ENCODE data around the gene NTM. TPM values are rescaled to one million over a fixed set of nuclear protein-coding genes. Genes with fewer than 3 reads are reported as not detected.

NTM gene
- total RNA-seq, 6 donors from 2014 or later = 4.1 to 151 (median 115) TPM

DNA sequence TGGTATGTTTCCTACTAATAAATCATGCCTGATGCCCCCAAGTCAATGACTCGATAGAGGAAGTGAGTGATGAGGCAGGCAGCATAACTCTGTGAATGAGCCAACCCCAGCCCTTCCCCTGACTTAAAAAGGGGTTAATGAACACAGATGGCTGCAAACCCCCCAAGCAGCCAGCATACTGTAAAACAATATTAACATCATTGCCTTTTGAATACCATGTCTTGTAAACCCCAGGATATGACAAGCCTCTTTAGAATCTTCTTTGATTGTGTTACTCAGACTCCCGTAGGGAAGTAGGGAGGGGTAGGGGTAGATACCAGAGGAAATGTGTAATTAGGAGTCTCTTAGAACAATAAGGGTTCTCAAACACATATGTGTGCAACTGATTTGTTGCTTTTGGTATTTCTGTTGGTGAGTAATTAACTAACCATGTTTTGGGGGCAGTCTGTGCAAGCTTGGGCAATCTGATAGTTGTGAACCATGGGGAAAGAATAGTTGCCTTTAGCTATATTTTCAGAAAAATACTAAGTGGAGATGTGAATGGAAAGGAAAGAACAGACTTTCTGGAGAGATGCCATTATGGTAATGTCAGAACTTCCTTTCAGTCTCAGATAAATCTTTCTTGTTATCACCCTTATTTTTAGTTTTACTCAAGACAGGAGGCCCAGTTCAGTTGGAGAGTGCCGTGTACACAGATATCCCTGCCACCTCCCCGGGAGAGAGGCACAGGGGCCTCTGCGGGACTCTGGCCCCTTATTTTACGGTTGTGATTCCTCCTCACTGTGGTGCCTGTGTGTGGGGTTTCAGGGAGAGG lies 701.8 kb downstream of the NTM start:
- Histone ChIP-seq H3K9me3 (no peaks in the 10 kb centered on the region), H3K4me1 (no peaks in the 10 kb centered on the region), H3K36me3 (no peaks in the 10 kb centered on the region), H3K4me3 (no peak overlapping the region), H3K27me3 (no peaks in the 10 kb centered on the region), H3K27ac (no peak overlapping the region)
- DNase-seq (no peak), ATAC-seq (ENCODE audit: low FRiP score in 2 of 2) (peak in 1 of 2 donors; percentile 96)
- TF ChIP-seq POLR2AphosphoS5 (IDR thresholded peaks at IDR 0.05) (no peak), EP300 (IDR thresholded peaks at IDR 0.05) (no peak), POLR2A (IDR thresholded peaks at IDR 0.05) (no peak)
- TF ChIP-seq, protein P1, sequence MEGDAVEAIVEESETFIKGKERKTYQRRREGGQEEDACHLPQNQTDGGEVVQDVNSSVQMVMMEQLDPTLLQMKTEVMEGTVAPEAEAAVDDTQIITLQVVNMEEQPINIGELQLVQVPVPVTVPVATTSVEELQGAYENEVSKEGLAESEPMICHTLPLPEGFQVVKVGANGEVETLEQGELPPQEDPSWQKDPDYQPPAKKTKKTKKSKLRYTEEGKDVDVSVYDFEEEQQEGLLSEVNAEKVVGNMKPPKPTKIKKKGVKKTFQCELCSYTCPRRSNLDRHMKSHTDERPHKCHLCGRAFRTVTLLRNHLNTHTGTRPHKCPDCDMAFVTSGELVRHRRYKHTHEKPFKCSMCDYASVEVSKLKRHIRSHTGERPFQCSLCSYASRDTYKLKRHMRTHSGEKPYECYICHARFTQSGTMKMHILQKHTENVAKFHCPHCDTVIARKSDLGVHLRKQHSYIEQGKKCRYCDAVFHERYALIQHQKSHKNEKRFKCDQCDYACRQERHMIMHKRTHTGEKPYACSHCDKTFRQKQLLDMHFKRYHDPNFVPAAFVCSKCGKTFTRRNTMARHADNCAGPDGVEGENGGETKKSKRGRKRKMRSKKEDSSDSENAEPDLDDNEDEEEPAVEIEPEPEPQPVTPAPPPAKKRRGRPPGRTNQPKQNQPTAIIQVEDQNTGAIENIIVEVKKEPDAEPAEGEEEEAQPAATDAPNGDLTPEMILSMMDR (IDR thresholded peaks at IDR 0.05) = no peak
- WGBS, 2 donors = 50% methylated on average over 6 of the region's 6 CpGs

DNA sequence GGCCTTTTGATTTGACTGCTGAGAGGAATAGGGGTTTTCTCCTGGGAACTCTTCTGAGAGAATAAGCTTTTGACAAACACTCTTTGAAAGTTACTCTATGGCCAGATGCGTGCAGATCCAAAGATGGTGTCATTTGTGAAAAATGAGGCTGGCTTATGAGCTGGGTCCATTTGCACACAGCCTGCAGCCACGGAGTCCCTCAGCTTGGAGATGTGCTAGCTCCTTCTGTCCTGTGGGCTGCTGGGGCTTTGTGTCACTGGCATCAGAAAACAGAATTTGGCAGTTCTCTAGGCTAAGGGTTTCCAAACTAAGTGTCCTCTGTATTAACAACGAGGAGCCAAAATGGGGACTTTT lies 702.4 kb downstream of the NTM start:
- Histone ChIP-seq H3K36me3 (no peaks in the 10 kb centered on the region), H3K4me1 (no peaks in the 10 kb centered on the region), H3K27me3 (no peaks in the 10 kb centered on the region), H3K27ac (no peak overlapping the region), H3K4me3 (no peak overlapping the region), H3K9me3 (no peaks in the 10 kb centered on the region)
- WGBS, 2 donors = 61 to 73% methylated on average over 3 of the region's 3 CpGs
- no peak for TF ChIP-seq POLR2A (IDR thresholded peaks at IDR 0.05)
- no peak for TF ChIP-seq POLR2AphosphoS5 (IDR thresholded peaks at IDR 0.05)
- TF ChIP-seq EP300 (IDR thresholded peaks at IDR 0.05) = no peak
- TF ChIP-seq, protein P1 (IDR thresholded peaks at IDR 0.05) = no peak
- ATAC-seq (ENCODE audit: low FRiP score in 2 of 2) (peak in 1 of 2 donors; percentile 73), DNase-seq (no peak)

DNA sequence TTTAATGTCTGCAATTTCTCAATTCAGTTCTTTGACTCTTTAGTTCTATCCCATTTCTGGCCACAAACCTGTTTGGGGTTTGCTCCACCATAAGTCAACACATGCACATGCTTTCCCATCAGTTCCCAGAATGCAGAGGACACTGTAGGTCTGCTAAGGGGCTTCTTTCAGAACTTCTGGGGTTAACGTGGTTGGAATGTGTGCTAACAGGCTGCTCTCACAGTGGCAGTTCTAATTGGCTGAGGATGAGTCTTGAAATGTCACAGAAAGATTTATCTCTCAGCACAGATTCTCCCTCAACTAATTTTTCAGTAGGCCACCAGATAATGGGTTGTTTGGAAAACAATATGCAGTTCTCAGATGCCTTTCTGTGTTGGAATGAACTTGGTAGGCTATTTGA lies 703.4 kb downstream of the NTM start:
- DNase-seq (no peak), ATAC-seq (ENCODE audit: low FRiP score in 2 of 2) (no peak)
- Histone ChIP-seq H3K36me3 (no peaks in the 10 kb centered on the region), H3K9me3 (no peaks in the 10 kb centered on the region), H3K4me3 (no peak overlapping the region), H3K27me3 (no peaks in the 10 kb centered on the region), H3K27ac (no peak overlapping the region), H3K4me1 (no peaks in the 10 kb centered on the region)
- TF ChIP-seq EP300 (IDR thresholded peaks at IDR 0.05) (no peak), POLR2AphosphoS5 (IDR thresholded peaks at IDR 0.05) (no peak), POLR2A (IDR thresholded peaks at IDR 0.05) (no peak)
- TF ChIP-seq, protein P1 (IDR thresholded peaks at IDR 0.05) = no peak
- WGBS, 2 donors = 70 to 82% methylated on average over 1 of the region's 1 CpG

DNA sequence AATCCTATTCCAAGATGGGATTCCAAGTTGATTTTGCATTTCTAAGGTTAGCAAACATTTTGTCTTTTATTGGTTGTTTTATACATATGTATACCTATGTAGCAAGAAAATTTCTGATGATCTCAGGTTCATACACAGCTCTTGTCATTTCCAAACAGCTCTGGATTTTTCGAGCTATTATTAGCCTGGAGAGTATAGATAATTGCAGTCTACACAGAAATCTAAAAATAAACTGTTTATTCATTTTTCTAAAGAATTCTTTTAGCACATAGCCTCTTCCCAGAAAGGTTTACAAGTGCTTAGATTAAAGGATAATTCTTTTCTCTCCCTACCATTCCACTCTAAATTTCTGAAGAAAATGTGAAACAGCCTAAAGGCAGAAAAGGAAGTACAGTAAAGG lies 705.0 kb downstream of the NTM start:
- 27 to 47% methylated on average over 1 of the region's 1 CpG for WGBS, 2 donors
- Histone ChIP-seq H3K4me1 (no peaks in the 10 kb centered on the region), H3K27me3 (no peaks in the 10 kb centered on the region), H3K36me3 (no peaks in the 10 kb centered on the region), H3K9me3 (no peaks in the 10 kb centered on the region), H3K27ac (no peak overlapping the region), H3K4me3 (no peak overlapping the region)
- ATAC-seq (ENCODE audit: low FRiP score in 2 of 2) (no peak), DNase-seq (no peak)
- no peak for TF ChIP-seq POLR2A (IDR thresholded peaks at IDR 0.05)
- TF ChIP-seq POLR2AphosphoS5 (IDR thresholded peaks at IDR 0.05) = no peak
- no peak for TF ChIP-seq EP300 (IDR thresholded peaks at IDR 0.05)
- TF ChIP-seq, protein P1 (IDR thresholded peaks at IDR 0.05) = no peak

DNA sequence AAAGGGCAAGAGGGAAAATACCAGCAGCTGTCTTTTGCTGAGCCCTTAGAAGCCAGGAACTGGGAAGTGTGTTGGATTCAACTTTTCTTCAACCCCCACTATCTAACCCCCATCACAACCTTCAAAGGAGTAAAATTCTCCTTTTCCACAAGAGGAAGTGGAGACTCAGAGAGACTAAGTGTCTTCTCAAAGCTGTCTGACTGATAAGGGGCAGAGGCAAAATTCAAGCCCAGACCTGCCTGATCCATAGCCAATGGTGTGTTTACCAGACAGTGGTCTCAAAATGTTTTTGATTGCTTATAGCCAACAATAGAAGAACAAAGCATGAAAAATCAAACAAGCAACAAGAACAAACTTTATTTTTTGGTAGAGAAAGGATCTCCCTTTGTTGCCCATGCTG lies 707.0 kb downstream of the NTM start:
- H3K27ac ChIP-seq = no peak overlapping the region
- H3K27me3 ChIP-seq = no peaks in the 10 kb centered on the region
- no peaks in the 10 kb centered on the region for H3K36me3 ChIP-seq
- ATAC-seq (ENCODE audit: low FRiP score in 2 of 2) (no peak), DNase-seq (no peak)
- H3K4me3 ChIP-seq = no peak overlapping the region
- TF ChIP-seq EP300 (IDR thresholded peaks at IDR 0.05) = no peak
- no peak for TF ChIP-seq POLR2A (IDR thresholded peaks at IDR 0.05)
- TF ChIP-seq, protein P1 (IDR thresholded peaks at IDR 0.05) = no peak
- no peak for TF ChIP-seq POLR2AphosphoS5 (IDR thresholded peaks at IDR 0.05)
- no peaks in the 10 kb centered on the region for H3K4me1 ChIP-seq
- no peaks in the 10 kb centered on the region for H3K9me3 ChIP-seq
